ENCODE data around the gene GABRG2.

The GABRG2 gene

DNA sequence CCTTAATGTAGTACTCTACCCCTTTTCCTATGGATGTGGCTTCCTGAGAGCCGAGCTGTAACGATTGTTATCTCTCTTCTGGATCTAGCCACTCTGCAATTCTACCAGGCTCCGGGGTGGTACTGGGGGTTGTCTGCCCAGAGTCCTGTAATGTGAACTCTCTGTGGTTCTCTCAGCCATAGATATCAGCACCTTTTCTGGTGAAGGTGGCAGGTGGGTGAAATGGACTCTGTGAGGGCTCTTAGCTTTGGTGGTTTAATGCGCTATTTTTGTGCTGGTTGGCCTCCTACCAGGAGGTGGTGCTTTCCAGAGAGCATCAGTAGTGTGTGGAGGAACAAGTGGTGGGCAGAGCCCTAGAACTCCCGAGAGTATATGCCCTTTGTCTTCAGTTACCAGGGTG lies 122.1 kb downstream of the GABRG2 start:
- DNase-seq (ENCODE audit: low read depth in 2 of 2), result no peak

DNA sequence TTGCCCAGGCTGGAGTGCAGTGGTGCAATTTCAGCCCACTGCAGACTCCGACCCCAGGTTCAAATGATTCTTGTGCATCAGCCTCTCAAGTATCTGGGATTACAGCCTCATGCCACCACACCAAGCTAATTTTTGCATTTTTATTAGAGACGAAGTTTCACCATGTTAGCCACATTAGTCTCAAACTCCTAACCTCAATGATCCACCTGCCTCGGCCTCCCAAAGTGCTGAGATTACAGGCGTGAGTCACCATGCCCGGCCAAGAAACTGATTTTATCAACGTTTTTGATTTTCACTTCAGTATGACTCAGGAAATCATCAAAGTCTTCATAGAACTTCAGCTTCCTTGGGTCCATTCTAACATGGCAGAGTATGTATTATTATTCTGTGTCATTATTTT lies 125.4 kb downstream of the GABRG2 start:
- no peak for DNase-seq (ENCODE audit: low read depth in 2 of 2)

GRCh38 chr5:162196351-162196750 lies 128.8 kb downstream of the GABRG2 start:
- DNase-seq (ENCODE audit: low read depth in 2 of 2), result no peak

DNA sequence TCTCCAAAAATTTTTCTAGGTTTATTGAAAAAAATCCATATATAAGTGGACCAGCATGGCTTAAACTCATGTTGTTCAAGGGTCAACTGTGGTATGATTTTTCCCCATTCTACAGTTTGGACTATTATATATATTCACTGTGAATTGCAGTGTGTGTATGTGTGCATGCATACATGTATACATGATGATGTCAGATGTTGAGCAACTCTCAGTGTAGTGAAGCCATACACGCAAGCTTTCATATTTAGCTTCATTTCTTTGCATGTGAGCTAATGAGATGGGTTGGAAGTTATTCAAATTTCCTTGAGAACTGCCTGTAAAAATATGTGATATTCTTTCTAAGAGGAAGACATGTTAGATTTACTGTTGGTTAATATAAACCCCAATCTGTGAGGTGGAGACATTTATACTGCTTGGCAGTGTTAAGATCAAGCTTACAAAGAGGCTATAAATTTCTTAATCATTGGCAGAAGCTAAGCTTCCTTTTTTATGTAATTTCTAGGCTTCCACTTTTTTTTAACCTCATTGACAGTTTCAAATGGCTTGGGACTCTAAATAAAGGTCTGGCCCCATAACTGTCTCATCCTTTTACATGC lies 134.8 kb downstream of the GABRG2 start:
- DNase-seq (ENCODE audit: low read depth in 2 of 2), result no peak
